Measurements from ENCODE around the gene PPIAL4G. TPM values are rescaled to one million over a fixed set of nuclear protein-coding genes. Genes with fewer than 3 reads are reported as not detected.

The PPIAL4G gene
- not detected in 2 replicates for total RNA-seq

DNA sequence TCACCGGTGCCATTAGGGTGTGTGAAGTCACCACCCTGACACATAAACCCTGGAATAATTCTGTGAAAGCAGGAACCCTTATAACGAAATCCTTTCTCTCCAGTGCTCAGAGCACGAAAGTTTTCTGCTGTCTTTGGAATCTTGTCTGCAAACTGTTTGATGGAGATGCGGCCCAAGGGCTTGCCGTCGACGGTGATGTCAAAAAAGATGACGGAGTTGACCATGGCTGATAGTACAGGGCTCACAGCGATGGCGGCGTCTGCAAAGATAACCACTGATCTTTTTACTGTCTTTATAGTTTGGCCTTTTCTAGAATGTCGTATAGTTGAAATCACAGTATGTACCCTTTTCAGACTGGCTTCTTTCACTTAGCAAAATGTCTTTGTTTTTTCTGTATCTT, at the start of gene PPIAL4G:
Gene PPIAL4G (minus strand): TSS at position 274 of the 400 bp plus-strand sequence. CDS start 50 bp downstream, at position 224.

Other genes with a start within 250 kb of the PPIAL4G start
- gene NBPF14, start 112.7 kb upstream of the PPIAL4G start, total RNA-seq, result 20.2 and 25.3 TPM in 2 replicates

Data from epithelial cell of alveolus of lung (primary cell).